HG03139 (cell line): ENCODE measurements around the gene CACNB1.
"Not testable (repeated sequence)": the region's sequence is repeated elsewhere in the genome, so short reads cannot be mapped to it uniquely, and the experiment has no call there.

Experiments
- ATAC-seq: cut with Tn5 transposase; IDR thresholded peaks from one replicate; pipeline ENCODE4 v1.9.1; 2021; ENCODE audit not compliant: unreplicated experiment

CACNB1 gene

DNA sequence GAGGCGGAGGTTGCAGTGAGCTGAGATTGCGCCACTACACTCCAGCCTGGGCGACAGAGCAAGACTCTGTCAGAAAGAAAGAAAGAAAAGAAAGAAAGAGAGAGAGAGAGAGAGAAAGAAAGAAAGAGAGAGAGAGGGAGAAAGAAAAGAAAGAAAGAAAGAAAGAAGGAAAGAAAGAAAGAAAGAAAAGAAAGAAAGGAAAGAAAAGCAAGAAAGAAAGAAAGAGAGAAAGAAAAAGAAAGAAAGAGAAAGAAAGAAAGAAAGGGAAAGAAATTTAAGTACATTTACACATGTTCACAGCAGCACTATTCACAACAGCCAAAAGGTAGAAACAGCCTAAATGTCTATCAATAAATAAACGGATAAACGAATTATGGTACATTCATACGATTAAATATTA lies 67.9 kb downstream of the CACNB1 start:
- ATAC-seq = not testable (repeated sequence)

GRCh38 chr17:39126436-39126835 lies 71.0 kb downstream of the CACNB1 start:
- no peak for ATAC-seq

- ATAC-seq = no peak
Measured at GRCh38 chr17:39125143-39125875, 72.2 kb downstream of the CACNB1 start.

DNA sequence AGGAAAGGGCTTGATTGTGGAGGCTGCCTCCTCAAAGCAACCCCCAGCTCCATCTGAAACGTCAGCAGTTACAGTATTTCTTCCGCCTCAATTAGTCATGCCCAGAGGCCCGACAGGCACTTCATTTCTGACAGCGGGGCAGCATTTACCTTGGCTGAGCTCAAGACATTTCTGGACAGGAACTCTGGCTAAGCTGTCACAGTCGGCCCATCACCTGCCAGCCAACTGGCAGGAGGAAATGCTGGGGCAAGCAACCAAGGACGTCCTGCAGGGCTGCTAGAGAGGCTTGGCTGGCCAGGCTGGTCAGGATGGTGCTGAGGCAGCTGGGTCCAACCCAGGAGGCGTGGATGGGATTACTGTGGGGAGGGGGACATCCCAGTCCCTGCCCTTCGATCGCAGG lies 73.8 kb downstream of the CACNB1 start:
- ATAC-seq = no peak
